HG03469 (cell line): Measurements from ENCODE around the gene NUTF2.
A peak's percentile ranks its signal among the peaks of the same experiment; 100 is the strongest.
"Not testable (repeated sequence)": the region's sequence is repeated elsewhere in the genome, so short reads cannot be mapped to it uniquely, and the experiment has no call there.

ENCODE experiments used
- ATAC-seq: cut with Tn5 transposase; IDR thresholded peaks from one replicate; pipeline ENCODE4 v1.9.1; 2021; ENCODE audit warnings: mild to moderate bottlenecking, moderate library complexity, moderate number of reproducible peaks; ENCODE audit not compliant: unreplicated experiment

The NUTF2 gene

DNA sequence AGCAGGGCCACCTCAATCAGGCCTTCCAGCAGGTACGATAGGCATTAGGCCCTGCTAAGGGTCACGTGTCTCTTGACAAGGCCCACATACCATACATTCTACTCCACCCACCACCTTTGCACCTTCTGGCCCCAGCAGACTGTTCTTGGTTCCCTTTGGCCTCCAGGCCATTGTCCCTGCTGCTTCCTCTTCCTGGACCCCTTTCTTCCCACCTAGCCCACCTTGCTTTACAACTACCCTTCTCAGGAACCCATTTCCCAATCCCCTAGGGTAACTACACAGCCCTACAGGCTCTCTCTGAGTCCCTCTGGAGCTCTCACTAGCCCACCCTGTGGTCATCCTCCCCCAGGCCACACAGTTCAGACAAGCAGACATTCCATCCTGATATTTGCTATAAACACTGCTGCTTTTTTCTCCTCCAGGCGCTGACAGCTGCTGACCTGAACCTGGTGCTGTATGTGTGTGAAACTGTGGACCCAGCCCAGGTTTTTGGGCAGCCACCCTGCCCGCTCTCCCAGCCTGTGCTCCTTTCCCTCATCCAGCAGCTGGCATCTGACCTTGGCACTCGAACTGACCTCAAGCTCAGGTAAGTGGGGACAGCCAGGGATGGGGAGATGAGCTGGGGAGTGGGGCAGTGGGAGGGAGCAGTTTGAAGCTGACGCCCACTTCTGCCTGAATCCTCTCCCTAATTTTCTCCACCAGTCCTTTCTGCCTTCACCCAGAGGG lies 36.6 kb downstream of the NUTF2 start:
- ATAC-seq = no peak

DNA sequence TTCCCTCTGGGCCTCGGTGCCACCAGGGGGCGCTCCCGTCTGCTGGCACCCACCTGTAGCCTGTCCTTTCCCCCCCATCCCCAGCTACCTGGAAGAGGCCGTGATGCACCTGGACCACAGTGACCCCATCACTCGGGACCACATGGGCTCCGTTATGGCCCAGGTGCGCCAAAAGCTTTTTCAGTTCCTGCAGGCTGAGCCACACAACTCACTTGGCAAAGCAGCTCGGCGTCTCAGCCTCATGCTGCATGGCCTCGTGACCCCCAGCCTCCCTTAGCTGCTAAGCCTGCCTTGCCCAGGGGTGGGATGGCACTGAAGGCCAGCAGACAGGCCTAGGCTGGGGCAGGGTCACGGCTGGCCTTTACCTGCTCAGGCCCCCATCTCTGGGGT lies 37.1 kb downstream of the NUTF2 start:
- no peak for ATAC-seq

- ATAC-seq = no peak
Measured at GRCh38 chr16:67884684-67885083, 38.0 kb downstream of the NUTF2 start, which contains the start of gene NRN1L. TSS of gene NRN1L (plus strand) at chr16:67884885. CDS start at chr16:67884904, 19 bp downstream.

DNA sequence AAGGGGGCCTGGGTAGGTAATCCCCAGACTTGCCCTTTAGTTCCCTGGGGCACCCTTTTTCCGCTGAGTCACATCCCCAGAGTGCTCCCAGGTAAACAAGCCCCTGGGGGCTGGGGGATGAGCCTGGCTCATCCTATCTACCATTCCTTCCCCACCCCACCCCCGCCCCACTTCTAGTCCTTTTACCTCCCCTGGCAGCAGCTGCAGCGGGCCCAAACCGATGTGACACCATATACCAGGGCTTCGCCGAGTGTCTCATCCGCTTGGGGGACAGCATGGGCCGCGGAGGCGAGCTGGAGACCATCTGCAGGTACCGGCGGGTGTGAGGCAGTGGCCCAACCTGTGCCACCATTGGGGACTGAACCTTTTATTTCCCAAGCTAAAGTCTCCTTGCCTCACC lies 38.8 kb downstream of the NUTF2 start:
- no peak for ATAC-seq

- no peak for ATAC-seq
Measured at GRCh38 chr16:67885976-67886375, 39.2 kb downstream of the NUTF2 start.

GRCh38 chr16:67886387-67886786 lies 39.7 kb downstream of the NUTF2 start:
- ATAC-seq = no peak

DNA sequence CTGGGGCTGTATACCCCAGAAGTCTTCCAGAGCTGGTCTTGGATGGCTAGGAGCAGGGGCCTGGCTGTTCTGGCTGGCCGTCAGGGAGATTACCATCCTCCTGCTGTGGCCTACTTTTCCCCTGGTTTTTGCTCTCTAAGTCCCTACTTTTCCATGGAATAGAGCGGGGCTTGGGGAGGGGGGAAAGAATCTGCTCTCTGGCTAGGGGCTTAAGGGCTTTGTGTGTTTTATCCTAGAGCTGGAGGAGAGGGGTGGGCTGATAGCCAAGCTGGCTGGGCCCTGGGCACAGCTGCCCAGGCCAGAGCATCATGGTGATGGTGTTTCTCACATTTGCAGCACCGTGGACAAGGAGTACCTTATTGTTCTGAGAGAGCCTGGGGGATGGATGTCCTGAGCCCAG lies 41.6 kb downstream of the NUTF2 start:
- ATAC-seq = no peak

- ATAC-seq = no peak
Measured at GRCh38 chr16:67892375-67892774, 45.6 kb downstream of the NUTF2 start.

GRCh38 chr16:67892899-67893742 lies 46.4 kb downstream of the NUTF2 start, which contains the start of gene PSKH1:
TSS of gene PSKH1 (plus strand) at chr16:67893254. CDS start at chr16:67908750, 15,496 bp downstream.
- peak; percentile 46 for ATAC-seq

- ATAC-seq = no peak
Measured at GRCh38 chr16:67893743-67894399, 47.1 kb downstream of the NUTF2 start.

DNA sequence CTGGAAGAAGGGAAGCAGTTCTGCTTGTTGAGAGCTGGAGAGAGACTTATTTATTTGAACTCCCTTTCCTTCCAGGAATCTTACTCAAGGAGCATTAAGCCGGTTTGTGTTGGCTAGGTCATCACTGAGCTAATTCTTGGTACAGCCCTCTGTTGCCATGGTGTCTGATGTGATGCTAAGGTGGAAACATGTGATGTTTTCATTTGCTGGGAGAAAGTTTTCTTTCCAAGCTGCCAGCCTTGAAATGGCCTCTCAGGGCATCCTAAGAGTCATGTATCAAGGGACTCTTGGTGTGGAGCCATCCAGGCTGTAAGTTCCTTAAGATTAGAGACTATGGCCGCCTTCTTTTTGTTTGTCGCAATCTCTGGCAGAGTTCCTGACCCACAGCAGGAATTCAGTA lies 50.5 kb downstream of the NUTF2 start:
- no peak for ATAC-seq

DNA sequence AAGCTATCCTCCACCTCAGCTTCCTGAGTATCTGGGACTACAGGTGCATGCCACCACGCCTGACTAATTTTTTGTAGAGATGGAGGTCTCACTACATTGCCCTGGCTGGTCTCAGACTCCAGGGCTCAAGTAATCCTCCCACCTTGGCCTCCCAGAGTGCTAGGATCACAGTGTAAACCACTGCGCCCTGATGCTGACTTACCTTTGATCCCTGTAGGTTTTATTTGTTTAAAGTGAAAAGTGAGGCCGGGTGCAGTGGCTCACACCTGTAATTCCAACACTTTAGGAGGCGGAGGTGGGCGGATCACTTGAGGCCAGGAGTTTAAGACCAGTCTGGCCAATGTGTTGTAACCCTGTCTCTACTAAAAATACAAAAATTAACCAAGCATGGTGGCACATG lies 55.0 kb downstream of the NUTF2 start:
- ATAC-seq = no peak

DNA sequence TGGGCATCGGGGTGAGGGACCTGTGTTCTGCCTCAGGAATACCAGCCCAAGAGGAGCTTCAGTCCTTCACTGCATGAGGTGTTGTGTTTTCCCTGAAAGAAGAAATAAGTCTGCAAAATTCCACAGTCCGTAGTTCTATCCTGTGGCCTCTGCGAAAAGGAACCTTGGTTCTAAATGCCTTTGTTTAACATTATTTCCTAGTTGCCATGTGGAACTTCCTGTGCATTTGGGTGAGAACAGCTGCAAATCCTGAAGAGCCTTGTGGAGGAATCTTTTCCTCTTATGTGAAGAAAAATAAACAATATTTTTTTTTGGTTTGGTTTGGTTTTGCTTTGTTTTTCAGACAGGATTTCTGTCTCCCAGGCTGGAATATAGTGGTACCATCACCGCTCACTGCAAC lies 56.1 kb downstream of the NUTF2 start:
- ATAC-seq = no peak

DNA sequence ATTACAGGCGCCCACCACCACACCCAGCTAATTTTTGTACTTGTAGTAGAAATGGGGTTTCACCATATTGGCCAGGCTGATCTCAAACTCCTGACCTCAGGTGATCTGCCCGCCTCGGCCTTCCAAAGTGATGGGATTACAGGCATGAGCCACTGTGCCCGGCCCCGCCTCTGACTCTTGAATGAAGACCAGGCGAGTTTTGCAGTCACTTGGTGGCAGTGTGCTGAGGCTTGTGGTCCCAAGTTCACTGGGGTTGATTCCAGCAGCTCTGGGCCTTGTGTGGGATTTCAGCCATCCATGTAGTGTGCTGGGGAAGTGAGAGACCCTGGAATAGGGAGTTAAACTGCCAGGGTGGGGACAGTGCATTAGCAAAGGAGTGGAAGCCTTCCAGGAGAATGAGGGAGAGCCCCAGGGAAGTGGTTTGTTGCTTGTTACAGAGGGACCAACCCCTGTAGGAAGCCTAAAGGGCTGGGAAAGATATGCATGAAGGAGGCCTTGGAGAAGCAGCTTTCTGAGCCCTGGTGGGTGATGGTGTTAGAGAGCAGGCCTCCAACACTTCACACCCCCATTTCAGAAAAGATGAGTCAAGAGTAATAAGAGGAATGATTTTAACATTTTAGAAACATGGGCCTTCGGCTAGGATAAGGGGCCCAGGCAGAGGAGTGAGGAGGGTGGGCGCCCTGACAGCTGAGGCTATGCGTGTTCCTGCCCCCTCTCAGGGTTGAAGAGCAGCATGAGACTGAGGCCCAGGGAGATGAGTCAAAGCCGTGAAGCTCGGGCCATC lies 60.9 kb downstream of the NUTF2 start:
- no peak for ATAC-seq

- no peak for ATAC-seq
Measured at GRCh38 chr16:67909056-67909742, 62.5 kb downstream of the NUTF2 start.

GRCh38 chr16:67910158-67910557 lies 63.4 kb downstream of the NUTF2 start:
- ATAC-seq = no peak

GRCh38 chr16:67914758-67915495 lies 68.2 kb downstream of the NUTF2 start:
- ATAC-seq = no peak

DNA sequence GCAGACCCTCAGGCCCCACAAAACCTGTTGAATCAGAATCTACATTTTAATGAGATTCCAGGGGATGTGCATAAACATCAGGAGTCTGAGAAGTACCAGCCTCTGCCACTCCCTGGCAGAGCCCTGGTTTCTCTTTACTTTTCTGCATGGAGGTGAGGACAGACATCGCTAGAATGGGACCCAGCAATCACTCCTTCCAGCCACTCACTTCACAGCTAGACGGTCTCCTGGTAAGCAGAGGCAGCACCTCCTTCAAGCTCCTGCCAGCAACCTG lies 68.7 kb downstream of the NUTF2 start:
- ATAC-seq = not testable (repeated sequence)

GRCh38 chr16:67915831-67916723 lies 69.3 kb downstream of the NUTF2 start:
- no peak for ATAC-seq
